ENCODE data around the gene P2RX6.

P2RX6 gene

DNA sequence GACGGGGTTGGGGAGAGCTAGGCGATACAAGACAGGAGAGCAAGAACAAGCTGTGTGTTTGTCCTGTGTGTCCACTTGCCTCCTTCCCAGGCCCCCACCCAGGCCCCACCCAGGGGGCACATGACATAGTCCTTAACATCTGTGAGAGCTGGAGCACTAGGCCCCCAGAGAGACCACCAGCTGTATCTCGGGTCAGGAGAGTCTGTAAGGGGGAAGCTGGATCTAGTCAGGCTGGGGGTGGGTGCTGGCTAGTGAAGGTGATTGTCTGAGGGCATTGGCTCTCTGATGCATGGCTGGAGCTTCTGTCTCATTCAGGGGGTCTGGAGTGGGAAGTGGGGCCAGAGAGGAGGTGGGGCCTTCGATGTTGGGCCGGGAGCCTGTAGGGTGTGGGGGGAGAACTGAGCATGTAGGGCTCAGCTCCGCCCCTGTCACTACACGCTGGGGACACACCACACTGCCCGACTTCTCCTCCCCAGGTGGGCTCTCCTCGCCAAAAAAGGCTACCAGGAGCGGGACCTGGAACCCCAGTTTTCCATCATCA lies 571 bp downstream of the P2RX6 start:
- DNase-seq: no peak

DNA sequence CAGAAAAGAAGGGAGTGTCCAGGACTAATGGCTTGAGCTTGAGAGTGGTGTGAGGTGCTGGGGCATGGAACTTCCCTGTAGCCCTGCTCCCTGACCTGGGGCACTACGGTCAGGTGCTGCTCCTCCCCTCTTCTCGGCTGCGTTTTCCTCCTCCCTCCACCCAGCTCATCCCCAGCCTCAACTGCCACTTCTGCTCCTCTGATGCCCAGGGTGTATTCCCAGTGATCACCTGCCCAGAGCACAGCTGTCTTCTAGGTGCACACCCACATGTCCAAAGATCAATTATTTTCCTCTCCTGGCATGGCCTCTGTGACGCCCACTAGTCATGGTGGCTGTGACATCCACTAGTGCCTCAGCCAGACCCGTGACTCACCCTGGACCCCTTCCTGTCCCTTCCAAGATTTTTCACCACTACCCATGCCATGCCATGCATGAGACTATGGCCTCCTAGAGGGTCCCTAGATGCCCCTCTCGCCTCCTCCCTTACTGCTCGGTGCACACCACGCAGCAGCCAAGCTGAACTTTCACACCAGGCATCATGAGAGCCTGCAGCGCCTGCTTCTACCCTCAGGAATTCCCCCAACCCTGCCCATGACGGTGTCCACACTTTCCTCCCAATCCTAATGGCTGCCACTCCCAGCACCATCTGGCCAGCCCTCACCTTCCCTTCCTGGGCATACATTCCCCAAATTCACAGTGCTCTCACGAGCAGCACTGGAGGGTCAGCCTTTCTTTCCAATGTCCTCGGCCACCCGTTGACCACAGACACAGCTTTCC lies 1.9 kb downstream of the P2RX6 start:
- DNase-seq: no peak

DNA sequence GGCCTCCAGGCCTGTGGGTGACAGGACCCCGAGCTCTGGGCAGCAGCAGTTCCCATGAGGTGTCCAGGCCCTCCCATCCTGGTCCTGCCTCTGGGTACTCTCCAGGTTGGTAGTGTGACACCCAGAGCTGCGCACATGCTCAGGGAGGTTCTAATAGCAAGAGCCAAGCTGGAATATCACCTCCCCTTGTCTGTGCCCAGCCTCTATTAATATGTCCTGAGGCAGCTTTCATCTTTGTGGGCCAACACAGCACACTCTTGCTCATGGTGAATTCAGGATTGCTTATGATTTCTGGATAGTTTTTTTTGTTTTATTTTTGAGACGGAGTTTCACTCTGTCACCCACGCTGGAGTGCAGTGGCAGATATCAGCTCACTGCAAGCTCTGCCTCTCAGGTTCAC lies 3.3 kb downstream of the P2RX6 start:
- no peak for DNase-seq

DNA sequence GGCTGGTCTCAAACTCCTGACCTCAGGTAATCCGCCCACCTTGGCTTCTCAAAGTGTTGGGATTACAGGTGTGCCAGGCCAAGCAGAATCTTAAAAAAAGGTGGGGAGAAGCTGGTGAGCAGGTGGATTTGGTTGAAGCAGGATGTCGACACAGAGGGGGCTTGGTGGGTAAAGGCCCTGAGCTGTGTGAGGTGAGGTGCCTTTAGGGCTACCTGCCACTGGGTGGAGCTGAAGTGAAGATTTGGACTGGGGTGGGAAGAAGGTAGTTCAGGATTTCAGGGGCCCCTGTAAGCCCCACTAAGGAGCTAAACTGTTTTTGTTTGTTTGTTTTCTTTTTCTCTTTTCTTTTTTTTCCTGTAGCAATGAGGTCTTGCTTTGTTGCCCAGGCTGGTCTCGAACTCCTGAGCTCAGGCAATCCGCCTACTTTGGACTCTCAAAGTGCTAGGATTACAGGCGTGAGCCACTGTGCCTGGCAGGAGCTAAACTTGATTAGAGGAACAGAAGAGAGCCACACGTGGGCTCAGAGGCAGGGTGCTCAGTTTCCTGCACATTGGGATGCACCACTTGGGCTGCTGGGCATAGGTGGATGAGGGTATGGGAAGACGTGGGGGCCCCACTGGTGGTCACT lies 6.0 kb downstream of the P2RX6 start:
- DNase-seq: peak; percentile 37

DNA sequence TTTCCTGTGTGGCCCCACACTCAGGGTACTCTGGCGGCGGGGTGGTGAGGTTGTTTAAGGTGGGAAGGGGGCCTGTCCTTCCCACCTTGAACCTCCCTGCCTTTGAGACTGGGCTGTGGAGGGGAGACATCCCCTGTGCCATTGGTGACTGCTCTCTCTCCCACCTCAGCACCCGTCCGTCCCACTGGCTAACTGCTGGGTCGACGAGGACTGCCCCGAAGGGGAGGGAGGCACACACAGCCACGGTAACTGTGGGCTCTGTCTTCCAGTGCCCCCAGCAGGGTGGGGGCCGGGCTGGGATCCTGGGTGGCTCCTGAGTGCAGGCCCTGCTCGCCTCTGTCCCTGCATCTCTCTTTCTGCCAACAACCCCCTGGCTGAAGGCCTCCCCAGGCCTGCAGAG lies 7.5 kb downstream of the P2RX6 start:
- DNase-seq: no peak

DNA sequence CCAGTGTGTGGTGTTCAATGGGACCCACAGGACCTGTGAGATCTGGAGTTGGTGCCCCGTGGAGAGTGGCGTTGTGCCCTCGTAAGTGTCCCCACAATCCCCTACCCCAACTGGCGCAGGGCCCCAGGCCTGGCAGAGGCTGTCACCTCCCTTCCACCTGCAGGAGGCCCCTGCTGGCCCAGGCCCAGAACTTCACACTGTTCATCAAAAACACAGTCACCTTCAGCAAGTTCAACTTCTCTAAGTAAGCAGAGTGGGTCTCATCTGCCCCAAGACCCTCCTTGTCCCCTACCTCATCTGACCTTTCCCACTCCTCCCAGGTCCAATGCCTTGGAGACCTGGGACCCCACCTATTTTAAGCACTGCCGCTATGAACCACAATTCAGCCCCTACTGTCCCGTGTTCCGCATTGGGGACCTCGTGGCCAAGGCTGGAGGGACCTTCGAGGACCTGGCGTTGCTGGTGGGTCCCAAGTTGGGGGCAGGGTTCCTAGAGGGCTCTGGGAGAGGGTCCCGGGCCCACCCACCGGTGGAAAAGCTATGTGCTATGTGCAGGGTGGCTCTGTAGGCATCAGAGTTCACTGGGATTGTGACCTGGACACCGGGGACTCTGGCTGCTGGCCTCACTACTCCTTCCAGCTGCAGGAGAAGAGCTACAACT lies 8.1 kb downstream of the P2RX6 start:
- DNase-seq: no peak

DNA sequence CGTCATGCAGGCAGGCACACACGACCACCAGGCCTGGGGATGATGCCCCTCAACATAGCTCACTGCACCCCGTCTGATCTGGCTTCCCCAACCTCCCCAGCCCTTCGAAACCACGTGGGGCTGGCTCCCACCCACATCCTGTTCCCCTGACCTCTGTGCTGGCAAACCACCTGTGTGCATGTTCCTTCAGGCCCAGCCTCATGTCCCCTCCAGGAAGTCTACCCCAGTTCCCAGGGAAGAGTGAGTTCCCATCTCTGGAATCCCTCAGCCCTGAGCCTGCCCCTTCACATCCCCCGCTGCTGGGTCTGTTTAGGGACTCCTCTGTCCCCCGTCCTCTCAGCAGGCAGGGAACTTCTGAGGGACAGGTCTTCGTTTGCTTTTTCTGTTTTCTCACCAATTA lies 10.3 kb downstream of the P2RX6 start:
- DNase-seq: no peak

DNA sequence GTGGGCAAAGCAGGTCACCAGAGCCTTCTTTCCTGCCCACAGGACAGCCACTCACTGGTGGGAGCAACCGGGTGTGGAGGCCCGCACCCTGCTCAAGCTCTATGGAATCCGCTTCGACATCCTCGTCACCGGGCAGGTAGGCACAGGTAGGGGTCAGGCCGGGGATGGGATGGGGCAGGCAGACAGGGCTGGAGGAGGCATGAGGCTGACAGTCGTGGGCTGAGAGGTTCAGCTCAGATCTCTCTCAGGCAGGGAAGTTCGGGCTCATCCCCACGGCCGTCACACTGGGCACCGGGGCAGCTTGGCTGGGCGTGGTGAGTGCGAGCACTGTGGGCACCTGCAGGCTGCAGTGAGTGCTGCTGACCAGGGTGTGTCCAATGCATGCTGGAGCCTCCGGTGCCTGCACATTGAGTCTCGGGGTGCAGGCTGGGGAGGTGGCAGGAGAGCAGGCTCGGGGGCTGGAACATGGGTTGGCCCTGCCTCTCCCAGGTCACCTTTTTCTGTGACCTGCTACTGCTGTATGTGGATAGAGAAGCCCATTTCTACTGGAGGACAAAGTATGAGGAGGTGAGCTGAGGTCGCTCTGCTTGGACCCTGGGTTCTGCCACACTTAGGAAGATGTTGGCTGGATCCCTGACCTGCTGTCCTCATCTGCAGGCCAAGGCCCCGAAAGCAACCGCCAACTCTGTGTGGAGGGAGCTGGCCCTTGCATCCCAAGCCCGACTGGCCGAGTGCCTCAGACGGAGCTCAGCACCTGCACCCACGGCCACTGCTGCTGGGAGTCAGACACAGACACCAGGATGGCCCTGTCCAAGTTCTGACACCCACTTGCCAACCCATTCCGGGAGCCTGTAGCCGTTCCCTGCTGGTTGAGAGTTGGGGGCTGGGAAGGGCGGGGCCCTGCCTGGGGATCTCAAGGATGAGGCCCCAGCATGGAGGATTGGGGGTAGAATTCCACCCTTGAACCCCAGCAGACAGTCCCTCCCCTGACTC lies 11.1 kb downstream of the P2RX6 start:
- DNase-seq: no peak

DNA sequence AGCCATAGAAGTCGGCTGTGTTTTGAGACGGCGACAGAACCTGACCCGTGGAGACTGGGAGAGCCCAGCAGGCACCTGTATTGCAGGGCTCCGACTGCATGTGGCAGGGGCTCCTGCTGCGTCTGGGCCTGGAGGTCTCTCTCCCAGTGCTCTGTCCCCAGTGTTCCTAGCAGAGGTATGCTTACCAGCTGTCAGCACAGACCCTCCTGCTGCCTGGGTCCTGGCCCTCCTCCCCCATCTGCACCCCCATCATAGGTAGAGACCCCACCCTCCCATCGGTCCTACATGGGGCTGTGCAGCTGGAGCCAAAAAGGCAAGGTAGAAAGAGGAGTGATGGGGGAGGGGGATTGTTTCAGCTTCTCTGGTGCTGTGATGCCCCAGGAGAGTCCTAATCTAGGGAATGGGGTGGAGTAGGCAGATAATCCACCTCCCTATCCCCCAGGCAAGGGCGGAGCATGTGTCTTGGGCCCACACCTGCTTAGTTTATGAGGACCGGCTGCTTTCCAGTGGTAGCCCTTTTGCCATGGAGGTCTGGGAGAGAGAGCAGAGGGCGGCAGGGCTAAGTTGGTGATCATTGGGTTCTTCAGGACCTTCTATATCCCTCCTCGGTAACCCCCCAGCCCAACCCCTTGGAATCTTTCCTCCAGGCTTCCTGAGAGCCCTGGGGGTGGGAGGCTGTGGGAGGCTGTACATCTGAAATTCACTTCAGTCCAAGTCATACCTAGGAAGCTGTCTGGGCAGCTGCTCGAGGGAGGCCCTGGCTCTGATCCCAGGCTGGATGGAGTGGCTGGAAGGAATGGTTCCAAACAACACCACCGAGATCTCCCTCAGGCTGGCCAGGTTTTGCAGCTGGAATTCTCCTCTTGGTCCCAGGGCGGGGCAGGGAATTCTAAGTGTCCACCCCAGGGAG lies 12.1 kb downstream of the P2RX6 start:
- peak; percentile 65 for DNase-seq

DNA sequence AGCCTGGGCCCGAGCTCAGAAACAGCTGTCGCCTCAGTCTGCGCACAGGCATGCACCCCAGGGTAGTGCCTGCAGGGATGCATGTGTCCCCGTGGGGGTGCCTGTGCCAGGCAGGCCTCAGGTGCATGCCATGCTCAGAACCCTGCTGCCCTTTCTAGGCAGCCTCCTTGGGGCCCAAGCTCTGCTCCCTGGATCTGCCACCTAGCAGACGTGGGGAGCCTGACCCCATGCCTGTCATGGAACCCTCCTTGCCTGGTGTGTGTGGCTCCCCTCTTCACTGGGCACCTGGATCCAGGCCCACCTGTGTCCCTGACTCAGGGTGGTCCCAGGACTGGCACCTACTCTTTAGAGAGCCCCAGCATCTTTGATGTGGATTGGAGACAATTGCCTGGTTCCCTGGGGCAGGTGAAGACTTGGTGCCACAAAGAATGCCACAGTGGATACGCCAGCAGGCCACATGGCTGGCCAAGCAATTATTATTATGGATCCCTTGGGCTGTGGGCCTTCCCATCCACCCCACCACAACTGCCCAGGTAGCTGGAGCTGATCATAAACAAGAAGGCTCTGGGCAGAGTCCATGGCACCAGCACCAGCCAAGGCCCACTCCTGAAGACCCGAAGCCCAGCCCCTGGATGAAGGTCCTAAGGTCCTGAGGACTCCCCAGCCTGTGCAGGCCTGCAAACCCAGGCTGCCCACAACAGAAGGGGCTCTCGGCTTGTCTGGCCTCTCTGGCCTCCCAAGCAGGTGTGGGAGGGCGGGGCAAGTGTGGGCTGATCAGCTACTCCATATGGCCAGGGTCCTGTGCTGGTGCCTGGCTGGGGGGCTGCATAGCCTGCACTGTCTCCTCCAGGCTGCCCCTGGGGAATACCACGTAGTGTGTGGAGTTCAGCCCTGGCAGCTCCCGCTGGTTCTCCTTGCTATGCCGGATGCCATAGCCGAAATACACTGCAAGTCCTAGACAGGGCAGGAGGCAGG lies 13.6 kb downstream of the P2RX6 start:
- no peak for DNase-seq

DNA sequence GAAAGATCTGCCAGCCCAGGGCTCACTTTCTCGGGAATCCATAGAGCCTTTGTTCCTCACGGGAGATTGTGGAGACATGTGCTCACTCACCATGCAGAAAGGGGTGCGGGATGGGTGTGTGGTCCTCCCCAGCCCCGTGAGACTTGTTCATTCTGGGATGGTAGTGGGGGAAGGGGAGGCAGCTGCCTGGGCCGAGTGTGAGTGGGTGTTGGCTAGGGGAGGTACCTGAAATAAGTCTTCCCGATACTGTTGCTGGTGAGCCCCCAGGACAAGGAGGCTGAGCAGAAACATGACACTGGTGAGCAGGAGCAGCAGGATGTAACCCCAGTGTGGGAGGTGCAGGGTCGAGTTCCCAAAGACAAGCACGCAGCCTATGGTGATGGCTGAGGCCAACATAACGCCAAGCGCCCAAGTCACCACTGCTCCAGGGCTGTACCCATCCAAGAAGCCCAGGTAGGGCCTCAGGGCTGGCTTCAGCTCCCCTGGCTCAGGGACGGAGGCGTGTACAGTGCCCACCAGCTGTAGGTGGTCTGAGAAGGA lies 14.6 kb downstream of the P2RX6 start:
- no peak for DNase-seq

DNA sequence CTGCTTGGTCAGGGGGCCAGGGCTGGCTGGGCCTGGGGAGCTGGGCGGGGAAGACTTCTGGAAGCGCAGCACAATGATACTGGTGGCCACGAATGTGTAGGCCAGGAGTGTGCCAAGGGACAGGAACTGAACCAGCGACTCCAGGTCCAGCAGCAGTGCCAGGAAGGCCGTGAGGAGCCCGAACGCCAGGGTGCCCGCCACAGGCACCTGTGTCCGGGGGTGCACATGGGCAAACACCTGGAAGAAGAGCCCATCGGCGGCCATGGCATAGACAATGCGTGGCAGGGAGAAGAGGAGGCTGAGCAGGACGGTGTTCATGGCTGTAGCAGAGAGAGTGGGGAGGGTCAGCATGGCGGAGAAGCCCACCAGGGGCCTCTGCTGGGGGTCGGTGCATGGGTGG lies 15.1 kb downstream of the P2RX6 start:
- no peak for DNase-seq

DNA sequence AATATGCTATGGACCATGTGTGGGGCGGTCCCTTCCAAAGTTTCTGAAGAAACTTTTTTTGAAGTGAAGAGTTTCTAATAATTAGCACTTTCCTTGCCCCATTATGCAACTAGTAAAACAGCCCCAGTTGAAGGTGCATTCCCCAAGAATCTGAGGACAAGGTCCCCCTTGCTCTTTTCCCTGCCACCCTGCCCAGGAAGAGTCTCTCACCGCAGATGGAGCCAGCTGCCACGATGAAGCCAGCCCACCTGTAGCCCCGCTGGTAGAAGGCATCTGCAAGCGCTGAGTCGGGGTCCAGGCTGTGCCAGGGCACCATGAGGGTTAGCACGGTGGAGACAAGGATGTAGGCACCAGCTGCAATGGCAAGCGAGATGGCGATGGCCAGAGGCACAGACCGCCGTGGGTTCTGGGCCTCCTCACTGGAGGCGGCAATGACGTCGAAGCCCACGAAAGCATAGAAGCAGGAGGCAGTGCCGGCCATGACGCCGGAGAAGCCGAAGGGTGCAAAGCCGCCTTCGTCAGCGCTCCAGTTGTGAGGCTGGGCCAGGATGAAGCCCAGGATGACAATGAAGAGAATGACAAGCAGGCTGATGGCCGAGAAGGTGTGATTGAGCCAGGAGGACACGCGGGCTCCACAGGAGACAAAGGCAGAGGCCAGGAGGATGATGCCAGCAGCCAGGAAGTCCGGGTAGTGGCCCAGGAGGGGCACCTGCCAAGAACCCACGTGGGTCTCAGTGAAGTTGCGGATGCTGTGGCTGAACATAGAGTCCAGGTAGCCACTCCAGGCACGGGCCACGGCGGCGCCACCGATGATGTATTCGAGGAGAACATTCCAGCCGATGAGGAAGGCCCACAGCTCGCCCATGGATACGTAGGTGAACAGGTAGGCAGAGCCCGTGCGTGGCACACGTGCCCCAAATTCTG lies 15.9 kb downstream of the P2RX6 start:
- DNase-seq: no peak

DNA sequence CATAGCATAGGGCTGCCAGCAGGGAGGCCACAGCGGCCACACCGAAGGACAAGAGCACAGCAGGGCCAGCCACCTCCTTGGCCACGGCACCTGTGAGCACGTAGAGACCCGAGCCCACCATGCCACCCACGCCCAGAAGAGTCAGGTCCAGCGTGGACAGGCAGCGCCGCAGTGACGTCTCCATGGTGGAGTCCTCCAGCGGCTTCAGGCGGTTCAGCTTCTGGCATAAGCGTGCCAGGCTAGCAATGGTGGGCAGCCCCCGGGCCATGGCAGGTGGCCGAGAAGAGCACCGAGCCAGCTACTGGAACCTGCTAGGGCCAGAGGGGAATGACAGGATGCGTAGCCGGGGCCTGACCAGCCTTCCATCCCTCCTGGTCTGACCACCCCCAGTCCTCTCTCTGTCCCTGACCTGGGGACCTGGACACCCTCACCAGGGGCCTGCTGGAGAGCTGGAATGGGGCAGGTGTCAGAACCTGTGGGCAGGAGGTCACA lies 16.6 kb downstream of the P2RX6 start:
- no peak for DNase-seq

DNA sequence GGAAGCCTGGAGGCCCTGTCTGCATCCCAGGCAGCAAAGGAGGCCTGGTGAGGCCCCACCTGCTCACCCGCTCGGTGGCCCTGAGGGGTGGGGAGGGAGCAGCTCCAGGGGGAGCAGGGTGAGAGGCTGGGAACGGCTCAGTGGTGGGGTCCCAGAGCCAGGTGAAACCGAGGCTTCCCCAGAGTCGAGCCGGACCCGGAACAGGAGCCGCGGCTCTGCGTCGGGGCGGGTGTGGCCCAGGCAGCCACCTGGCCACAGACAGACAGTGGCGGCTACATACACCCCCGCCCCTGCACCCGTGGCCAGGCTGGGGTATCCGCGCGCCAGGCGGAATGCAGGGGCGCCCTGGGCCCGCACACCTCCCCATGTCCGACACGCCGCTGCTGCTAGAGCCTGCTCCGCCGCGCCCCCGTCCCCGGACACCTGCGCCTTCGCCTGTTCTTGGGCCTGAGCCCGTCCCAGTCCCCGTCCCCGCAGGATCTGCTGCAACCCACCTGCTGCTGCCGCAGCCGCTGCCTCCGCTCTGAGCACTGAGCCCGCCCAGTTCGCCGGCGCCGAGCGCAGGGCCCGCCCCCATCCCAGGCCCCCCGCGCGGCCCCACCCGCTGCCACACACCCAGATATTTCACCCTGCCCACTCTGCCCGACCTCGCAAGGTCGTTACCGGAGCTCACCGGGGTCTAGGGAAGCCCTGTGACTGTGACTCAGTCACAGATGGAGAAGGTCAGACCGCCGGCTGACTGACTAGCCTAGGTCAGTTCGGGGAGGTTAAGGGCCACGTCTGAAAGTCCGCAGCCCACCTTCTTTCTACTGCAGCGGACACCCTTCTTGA lies 17.3 kb downstream of the P2RX6 start, which contains the start of gene SLC7A4:
SLC7A4 (minus strand) TSS at position 525 of the 831 bp plus-strand sequence. CDS start 749 bp downstream, outside the sequence.
- no peak for DNase-seq

DNA sequence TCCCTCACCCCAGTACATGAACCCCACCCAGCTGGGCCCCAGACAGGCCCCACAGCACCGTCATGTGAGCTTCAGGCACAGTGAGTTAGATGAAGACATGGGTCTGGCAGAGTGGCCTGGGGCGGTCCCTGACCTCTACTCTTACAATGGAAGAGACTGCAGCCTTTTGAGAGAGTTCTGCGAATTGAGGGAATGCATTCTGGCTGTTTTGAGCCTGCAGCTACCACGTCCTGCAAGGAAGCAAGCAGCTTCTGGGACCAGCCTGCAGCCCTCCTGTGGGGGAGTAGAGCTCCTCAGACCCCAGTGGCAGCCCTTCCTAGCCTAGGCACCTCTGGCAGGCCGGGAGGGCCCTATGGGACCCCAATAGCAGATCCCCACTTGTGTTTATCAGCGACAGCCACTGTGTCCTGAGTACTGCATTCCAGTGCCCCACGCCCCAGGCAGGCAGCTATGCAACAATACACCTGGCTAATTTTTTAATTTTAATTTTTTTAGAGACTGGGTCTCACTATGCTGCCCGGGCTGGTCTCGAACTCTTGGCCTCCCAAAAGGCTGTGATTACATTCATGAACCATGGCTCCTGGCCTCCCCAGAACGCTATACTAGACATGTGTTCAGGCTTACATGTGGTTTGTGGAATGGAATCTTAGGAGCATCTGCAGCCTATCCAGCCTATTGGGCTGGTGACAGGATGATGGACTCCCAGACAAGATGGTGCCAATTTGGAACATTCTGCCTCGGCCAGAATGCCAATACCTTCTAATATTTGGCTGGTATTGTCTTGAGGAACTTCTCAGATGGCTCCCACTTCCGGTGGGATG lies 18.1 kb downstream of the P2RX6 start:
- DNase-seq: no peak

DNA sequence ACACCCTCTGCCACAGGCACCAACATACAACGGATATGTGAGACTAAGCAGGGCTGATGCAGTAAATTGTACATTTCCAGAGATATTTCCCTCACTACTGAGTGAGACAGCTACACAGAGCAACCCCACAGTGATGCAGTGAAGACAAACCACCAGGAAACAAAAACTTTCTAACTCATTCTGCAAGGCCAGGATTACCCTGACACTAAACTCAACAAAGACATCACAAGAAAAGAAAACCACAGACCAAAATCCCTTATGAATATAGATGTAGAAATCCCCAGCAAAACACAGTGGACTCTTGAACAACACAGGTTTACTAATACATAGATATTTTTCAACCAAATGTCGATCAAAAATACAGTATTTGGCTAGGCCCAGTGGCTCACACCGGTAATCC lies 18.9 kb downstream of the P2RX6 start:
- DNase-seq: no peak

All from EL (cell line).